ENCODE measurements around the gene POLR2E.
"Not testable (repeated sequence)": the region's sequence is repeated elsewhere in the genome, so short reads cannot be mapped to it uniquely, and the experiment has no call there.

Gene POLR2E

GRCh38 chr19:1125601-1126467 lies 30.7 kb upstream of the POLR2E start:
- peak; percentile 39 for DNase-seq (ENCODE audit: low read depth)

DNA sequence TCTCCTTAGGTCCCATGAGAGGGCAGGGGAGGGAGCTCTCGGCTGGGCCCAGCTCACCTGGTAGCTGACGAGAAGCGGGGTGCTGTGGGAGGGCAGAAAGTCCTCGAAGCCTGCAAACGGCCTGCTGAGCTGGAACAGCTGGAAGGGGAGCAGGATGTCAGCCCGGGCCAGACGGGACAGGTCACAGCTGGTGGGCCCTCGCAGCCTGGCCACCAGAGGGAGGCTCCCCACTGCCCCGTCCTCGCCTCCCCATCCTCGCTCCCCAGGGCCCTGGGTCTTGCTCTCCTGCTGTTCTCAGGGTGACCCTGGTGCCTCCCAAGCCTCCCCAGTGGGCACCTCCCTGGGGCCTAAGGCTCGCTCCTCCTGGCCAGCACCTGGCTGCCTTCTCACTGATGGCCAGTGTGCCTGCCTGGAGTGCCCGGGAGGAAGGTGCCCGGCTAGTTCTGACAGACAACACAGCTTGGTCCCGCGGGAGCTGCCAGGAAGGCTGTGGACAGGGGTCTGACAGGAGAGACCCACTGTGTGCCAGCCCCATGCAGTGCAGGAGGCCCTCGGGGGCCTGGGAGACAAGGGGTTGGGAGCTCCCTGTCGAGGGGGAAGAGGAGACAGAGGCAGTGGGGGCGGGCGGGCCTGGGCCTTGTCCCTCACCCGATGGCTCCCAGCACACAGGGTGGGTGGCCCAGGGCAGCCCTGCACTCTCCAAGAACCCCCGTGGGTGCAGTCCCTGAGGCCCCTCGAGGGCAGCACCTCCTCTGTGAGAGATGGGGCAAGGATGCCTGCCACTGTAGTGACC lies 28.9 kb upstream of the POLR2E start:
- no peak for DNase-seq (ENCODE audit: low read depth)

DNA sequence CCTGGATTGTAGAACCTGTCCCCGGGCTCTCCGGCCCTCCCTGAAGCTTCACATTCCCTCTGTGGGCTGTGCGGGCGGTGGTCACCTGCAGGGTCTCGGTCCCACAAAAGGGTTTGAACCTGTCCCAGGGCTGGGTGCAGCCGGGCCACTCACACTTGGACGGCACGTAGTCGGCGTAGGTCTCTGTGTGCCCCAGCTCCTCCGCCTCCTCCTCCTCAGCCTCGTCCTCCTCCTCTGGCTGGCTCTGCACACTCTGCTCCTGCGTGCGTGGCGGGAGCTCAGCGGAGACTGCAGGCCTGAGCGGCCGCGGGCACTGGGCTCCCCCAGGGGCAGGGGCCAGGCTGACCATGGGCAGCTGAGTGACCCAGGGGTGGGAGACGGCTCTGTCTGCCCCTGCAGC lies 28.2 kb upstream of the POLR2E start:
- DNase-seq (ENCODE audit: low read depth), result no peak

DNA sequence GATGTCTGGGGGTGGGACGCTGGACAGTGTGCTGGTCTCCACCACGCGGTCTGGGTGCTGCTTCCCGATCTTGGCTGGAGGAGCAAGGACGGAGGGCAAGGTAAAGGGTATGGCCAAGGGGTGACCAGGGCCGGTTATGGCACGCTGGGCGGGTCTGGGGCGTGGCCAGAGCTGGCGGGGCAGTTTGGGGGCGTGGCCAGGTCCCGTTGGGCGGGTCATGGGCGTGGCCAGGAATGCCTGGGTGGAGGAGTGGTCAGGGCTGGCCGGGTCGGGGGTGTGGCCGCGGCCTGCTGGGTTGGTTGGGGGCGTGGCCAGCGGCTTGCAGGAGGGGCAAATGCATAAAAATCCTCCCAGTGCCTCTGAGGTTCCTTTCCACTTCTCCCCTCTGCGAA lies 27.8 kb upstream of the POLR2E start:
- no peak for DNase-seq (ENCODE audit: low read depth)

DNA sequence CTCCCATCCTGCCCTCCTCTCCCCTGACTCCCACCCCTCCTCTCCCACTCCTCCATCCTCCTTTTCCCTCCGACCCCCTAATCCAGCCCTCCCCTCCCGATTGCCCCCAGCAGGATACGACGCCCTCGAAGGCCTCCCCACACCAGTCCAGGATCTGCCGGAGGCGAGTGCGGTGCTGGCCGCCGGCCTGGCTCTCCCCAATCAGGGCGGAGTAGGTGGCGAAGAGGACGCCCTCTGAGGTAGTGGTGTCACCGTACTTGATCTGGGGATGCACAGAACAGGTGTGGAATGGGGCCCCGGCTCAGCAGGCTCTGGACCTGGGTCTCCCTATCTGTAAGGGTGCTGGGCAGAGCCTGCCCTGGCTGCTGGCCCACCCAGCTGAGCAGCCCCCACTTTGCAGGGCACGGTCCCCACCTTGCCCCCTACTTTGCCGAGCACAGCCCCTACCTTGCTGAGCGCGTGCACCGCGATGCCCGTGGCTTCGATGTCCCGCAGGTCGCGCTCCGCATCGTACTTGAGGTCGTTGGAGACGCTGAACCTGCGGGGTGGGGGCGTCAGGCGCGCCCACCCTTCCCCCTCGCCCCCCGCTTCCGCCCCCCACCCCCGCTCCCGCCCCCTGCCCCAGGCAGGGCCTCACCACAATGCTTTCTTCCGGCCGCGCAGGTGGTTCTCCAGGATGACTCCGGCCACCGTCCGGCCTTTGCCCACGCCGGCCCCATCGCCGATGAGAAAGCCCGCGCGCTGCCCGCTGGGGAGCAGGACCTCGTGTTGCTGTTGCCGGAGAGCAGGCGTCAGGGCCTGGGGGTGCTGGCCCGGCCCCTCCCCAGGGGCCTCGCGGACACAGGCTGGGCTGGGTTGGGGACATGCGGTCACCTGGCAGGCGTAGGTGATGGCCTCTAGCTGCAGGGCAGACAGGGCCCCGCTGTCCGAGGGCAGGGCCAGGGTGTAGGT lies 27.1 kb upstream of the POLR2E start:
- DNase-seq (ENCODE audit: low read depth), result no peak

GRCh38 chr19:1121395-1121794 lies 26.2 kb upstream of the POLR2E start:
- no peak for DNase-seq (ENCODE audit: low read depth)

DNA sequence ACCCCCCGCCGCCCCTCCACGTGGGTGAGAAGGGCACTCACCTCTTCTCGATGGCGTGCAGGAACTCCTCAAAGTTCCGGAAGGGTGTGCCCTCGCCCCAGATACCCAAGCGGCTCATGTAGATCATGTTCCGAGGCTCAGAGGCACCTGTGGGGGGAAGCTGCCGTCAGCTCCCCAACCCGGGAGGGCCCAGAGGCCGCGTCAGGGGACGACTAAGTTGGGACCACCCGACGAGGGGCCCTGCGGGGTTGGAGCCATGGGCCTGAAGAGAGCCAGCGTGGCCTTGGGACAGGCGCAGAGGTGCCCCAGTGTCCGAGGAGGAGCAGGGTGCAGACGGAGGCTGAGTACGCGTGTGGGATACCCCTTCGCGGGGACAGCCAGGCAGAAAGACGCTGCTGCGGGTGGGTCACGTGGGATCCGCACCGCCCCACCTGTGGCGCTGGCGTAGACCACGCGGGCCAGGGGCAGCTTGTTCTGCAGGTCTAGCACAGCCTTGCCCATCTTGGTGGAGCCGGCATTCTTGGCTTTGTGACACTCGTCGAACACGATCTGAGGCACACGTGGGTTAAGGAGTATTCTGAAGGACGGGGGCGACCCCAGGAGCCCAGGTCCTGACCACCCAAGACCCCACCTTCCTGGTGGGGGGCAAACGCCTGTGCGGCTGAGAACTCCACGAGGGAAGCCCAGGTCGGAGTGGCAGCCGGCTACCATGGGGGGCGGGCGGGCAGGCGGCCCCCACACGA lies 24.5 kb upstream of the POLR2E start:
- DNase-seq (ENCODE audit: low read depth), result no peak

DNA sequence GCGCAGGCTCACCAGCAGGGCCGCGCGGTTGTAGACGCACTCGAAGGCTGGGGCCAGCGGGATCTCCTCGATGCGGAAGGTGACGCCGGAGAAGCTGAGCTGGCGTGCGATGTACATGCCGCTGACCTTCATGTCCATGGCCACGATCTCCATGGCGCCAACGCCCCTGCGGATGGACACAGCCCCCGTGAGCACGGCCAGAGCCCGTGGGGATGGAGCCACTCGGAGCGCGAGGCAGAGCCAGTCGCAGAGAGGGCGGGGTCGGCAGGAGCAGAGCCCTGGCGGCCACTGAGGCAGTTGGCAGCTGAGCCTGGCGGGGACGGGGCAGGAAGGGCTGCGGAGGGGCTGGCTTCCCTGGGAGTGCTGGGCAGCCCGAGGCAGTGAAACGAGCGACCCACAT lies 23.8 kb upstream of the POLR2E start:
- no peak for DNase-seq (ENCODE audit: low read depth)

- no peak for DNase-seq (ENCODE audit: low read depth)
Measured at GRCh38 chr19:1117654-1118053, 22.5 kb upstream of the POLR2E start.

DNA sequence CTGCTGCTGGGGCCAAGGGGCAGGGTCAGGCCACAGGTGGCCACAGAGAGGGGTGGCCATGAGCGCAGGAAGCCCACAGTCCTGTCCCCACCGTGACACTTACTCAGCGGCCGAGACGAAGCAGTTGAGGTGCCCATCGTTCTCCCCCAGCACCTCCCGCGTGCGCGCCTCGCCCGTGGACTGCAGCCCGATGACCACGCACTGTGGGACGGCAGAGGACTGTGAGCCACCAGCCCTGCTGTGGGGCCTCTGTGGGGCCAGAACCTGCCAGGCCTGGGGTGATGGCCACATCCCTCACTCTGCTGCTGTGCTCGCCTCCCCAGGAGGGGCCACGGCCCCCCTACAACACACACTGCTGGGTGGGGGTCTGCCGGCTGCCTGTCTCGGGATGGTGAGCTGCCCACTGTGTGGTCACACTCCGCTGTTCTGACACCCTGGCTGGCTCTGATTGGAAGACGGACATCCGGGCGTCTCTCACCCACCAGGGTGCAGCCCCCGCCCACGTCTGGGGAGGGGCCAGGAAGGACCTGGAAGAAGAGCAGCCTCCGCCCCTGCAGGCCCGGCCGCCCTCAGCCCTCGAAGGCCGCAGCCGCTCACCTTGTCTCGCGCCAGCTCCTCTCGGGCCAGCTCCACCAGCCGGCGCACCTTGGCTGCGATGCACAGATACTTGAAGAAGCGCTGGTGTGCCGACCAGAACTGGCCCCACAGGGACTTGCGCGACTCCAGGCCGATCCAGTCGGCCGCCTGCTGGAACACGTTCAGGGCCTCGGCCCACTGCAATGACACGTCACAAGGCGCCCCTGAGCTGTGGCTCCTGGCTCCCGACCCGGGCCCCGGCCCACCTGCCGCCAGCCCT lies 21.8 kb upstream of the POLR2E start:
- no peak for DNase-seq (ENCODE audit: low read depth)

DNA sequence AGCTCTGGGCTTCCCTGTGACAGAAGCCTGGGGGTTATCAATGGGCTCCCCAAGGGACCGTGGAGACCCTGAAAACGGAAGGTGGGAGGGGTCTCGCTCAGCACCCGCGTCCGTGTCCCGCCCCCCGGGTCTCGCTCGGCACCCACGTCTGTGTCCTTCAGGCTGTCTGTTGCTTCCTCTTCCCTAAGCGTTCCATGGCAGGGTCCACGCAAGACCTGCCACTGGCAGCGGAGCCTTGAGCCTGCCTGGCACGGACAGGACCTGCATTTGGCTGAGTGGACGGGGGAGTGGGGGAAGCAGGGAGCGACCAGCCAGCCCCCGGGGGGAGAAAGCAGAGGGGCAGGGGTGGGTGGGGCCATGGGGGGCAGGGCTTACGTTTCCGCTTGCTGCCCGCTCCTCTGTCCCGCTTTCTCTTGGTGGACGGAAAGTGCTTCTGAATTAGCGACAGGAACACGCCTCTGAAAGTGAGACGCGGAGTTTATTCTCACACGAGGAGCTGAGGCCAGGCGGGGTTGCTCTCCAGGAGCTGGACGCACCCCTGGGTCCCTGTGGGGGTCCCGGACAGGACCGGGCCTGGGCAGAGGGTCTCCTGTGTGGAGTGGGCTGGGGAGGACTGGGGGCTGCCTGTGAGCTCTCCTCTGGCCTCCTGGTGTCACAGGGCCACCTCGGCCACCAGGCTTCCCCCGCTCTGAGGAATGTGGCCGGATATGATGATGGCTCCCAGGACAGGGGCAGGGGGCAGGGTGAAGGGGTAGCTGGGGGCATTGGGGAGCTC lies 20.7 kb upstream of the POLR2E start:
- no peak for DNase-seq (ENCODE audit: low read depth)

- DNase-seq (ENCODE audit: low read depth), result not testable (repeated sequence)
Measured at GRCh38 chr19:1114728-1115127, 19.6 kb upstream of the POLR2E start.

DNA sequence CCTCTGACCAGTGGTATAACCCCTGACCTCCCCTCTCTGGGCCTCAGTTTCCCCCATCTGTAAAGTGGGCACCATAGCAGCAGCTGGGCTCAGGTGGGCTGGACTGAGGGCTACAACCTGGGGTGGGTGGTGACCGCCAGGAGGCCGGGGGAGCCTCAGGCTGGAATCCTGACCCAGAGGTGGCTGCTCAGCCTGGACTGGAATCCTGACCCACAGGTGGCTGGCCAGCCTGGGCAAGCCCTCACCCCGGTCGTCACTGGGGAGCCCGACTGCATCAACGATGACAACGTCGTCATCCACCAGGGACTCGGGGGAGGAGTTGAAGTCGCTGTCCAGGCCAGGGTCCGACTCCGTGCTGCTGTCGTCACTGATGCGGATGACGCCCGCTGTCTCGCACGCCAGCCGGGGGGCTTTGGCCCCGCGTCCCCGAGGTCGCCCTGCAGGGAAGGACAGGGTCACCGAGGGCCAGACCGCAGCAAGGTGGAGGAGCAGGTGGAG lies 18.9 kb upstream of the POLR2E start:
- no peak for DNase-seq (ENCODE audit: low read depth)

GRCh38 chr19:1113030-1113985 lies 18.1 kb upstream of the POLR2E start:
- DNase-seq (ENCODE audit: low read depth), result no peak

DNA sequence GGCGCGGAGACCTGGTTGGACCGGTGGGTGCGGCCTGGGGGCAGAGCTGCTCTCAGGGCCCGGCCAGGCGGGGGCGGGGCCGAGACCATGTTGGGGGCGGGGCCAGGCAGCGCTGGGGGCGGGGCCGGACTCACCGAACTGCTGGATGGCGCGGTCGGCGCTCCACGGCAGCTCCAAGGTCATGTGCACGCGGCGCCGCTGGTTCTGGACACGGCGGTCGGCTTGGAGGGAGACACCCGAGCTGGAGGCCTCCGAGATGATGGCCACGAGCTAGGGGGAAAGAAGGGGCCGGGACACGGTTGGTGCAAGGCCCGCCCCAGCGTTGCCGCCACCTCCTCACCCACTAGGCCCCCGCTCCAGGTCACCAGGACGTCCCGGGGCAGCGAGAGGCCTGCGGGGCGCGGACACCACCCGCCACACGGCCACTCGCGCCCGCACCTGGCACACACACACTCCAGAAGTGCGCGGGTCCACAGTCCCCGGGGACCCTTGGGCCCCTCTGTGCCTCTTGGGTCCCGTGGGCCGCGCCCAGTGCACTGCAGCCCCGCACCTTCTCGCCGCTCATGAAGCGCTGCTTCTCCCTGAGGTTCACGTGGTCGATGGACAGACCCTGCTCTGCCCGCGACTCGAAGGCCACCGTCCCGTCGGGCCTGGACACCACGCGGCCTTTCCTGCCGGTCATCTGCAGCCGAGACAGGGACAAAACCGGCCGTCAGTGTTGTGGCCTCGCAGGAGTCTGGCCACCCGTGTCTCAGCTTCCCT lies 17.3 kb upstream of the POLR2E start:
- no peak for DNase-seq (ENCODE audit: low read depth)

GRCh38 chr19:1111641-1112267 lies 16.6 kb upstream of the POLR2E start:
- no peak for DNase-seq (ENCODE audit: low read depth)

Data from HS-27A (cell line).